Bronchial epithelial cell (primary cell): ENCODE data around the gene FCN3. TPM values are rescaled to one million over a fixed set of nuclear protein-coding genes. Genes with fewer than 3 reads are reported as not detected.

Source experiments
- DNase-seq: peaks from one replicate; pipeline ENCODE4 v3.0.0-alpha.2; 2010; ENCODE audit warnings: low read depth
- FAIRE-seq: peaks from 2 replicates; lab custom pipeline; 2011; peaks lifted over from hg19 to GRCh38; lab: Jason Lieb, UNC
- H3K27me3 ChIP-seq: 2 replicates; pipeline ENCODE4 v1.5.1; 2011; ENCODE audit warnings: low read length; ENCODE audit not compliant: control insufficient read depth, insufficient read depth
- H3K36me3 ChIP-seq: 2 replicates; pipeline ENCODE4 v1.5.1; 2011; ENCODE audit warnings: low read length; ENCODE audit not compliant: control insufficient read depth, insufficient read depth
- H3K4me3 ChIP-seq: 2 replicates; pipeline ENCODE4 v1.5.1; 2011; ENCODE audit warnings: mild to moderate bottlenecking, low read depth, low read length, control low read depth
- total RNA-seq: library from RNA; depleted of rRNA; stranded (reverse); fragments of >200 nt; gene quantifications from 2 replicates; pipeline ENCODE4 v1.2.1, GENCODE V29; 2014
- TF ChIP-seq, protein P1 (sequence below): IDR thresholded peaks from 2 replicates; pipeline ENCODE4 v1.5.1; 2011; ENCODE audit warnings: mild to moderate bottlenecking, moderate library complexity, low read length, control low read depth, inconsistent platforms; ENCODE audit not compliant: insufficient read depth, severe bottlenecking

Gene FCN3
- total RNA-seq, 1 donor from 2014 or later: 0.26 TPM

DNA sequence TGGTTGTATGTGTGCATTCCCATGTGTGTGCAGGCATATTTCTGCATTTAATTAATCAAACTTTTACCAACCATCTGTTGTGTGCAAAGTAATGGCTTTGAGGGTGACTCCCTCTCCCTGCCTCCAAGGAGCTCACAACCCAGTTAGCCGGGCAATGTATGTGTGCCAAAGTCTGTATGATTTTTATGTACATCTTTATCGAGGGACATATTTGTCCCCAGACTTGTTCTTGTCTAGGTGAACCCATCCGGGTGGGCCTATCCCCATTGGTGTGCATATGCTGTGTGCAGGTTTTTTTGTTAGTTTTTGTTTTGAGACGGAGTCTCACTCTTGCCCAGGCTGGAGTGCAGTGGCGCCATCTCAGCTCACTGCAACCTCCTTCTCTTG lies 31.0 kb downstream of the FCN3 start:
- no peak for FAIRE-seq
- Histone ChIP-seq H3K27me3 (no peaks in the 10 kb centered on the region), H3K4me3 (peak overlapping the region; percentile 69), H3K36me3 (peaks cover 17% of the 10 kb centered on the region)
- TF ChIP-seq, protein P1, sequence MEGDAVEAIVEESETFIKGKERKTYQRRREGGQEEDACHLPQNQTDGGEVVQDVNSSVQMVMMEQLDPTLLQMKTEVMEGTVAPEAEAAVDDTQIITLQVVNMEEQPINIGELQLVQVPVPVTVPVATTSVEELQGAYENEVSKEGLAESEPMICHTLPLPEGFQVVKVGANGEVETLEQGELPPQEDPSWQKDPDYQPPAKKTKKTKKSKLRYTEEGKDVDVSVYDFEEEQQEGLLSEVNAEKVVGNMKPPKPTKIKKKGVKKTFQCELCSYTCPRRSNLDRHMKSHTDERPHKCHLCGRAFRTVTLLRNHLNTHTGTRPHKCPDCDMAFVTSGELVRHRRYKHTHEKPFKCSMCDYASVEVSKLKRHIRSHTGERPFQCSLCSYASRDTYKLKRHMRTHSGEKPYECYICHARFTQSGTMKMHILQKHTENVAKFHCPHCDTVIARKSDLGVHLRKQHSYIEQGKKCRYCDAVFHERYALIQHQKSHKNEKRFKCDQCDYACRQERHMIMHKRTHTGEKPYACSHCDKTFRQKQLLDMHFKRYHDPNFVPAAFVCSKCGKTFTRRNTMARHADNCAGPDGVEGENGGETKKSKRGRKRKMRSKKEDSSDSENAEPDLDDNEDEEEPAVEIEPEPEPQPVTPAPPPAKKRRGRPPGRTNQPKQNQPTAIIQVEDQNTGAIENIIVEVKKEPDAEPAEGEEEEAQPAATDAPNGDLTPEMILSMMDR: no peak
- DNase-seq: no peak

DNA sequence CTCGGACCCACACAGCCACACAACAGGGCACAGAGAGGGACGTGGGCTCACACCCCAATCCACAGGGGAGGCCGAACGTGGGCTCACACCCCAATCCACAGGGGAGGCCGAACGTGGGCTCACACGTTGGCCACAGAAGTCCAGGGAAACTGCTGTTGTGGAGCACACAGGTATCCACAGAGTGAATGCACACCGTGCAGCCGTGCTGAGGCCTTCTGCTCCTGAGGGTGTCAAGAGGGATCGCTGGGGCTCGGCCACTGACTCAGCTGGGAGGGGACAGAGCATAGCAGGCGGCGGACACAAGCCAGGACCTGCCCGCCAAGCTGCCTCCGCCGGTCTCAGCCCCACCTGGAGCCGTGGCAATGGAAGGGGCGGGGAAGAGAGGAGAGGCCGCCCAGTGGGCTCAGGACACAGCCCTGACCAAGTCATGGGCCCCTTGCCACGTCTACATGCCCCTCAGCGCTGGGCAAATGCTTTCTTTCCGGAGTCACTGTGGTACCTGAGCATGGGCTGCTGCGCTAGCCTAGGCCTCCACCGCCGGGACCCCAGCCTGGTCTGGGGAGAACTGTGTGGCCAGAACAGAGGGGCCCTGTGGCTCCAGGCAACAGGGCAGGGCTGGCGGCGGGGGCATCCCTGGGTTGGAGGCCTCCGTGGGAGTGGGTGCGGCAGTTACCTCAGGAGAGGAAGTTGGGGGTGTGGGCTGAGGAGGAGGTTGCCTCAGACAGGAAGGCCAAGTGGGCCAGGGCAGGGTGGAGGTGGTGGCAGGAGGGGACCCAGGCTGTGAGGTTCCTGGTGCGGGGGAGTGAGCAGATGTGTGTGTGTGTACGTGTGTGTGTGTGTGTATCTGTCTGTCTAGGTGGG lies 31.6 kb downstream of the FCN3 start:
- FAIRE-seq (no peak), DNase-seq (peak; percentile 95)
- peak overlapping the region; percentile 69 for H3K4me3 ChIP-seq
- H3K27me3 ChIP-seq: no peaks in the 10 kb centered on the region
- H3K36me3 ChIP-seq: peaks cover 16% of the 10 kb centered on the region
- TF ChIP-seq, protein P1: no peak

DNA sequence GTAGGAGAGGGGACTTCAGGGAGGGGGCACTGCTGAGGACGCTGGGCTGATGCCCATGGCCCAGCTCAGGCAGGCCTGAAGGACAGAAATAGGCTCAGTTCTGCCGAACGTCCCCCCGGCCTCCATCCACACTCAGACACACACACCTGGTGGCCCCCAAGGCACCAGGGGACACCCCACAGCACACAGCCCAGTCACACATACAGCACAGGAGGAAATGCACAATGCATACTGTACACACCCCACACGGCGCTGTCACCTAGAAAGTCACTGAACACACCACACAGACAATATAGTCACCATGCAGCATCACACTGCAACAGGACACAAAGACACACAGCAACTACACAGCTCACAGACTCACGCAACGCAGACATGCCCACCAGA lies 32.2 kb downstream of the FCN3 start:
- DNase-seq: no peak
- peaks cover 13% of the 10 kb centered on the region for H3K36me3 ChIP-seq
- FAIRE-seq: no peak
- no peaks in the 10 kb centered on the region for H3K27me3 ChIP-seq
- TF ChIP-seq, protein P1: no peak
- H3K4me3 ChIP-seq: peak overlapping the region; percentile 69

DNA sequence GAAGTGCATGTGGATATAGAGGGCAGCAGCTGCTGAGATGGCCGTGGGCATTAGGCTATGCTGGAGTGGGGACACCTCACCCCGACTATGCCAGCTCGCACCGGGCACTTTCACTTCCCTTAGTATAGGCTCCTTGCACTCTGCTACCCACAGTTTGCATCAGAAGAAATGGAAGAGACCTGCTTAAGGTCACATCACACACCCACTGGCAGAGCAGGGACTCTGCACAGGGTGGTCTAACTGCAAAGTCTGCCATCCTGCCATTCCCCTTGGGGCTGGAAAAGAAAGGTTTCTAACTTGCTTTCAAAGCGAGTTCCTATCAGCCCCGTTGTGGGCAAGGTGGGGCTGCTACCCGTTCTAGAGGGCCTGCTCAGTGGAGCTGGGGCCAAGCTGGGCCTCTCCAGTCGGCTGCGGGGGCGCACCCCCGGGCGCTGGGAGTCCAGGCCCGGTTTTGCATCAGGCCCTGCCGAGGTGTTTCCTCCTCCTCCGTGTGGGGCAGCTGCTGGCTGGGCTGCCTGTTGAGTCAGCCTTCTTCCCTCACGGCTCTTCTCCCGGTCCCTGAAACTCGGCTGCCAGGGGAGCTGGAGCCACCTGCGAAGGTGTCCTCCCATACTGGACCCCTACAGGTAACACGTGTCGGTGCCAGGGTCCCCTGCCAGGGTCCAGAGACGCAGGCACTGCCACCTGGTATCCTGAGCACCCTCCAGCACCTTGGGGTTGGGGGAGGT lies 32.9 kb downstream of the FCN3 start, which contains the start of gene SYTL1:
Gene SYTL1, plus strand, starts transcription at position 498 of the 728 bp plus-strand sequence. CDS start 3,313 bp downstream, outside the sequence.
- FAIRE-seq: no peak
- peaks cover 15% of the 10 kb centered on the region for H3K36me3 ChIP-seq

DNA sequence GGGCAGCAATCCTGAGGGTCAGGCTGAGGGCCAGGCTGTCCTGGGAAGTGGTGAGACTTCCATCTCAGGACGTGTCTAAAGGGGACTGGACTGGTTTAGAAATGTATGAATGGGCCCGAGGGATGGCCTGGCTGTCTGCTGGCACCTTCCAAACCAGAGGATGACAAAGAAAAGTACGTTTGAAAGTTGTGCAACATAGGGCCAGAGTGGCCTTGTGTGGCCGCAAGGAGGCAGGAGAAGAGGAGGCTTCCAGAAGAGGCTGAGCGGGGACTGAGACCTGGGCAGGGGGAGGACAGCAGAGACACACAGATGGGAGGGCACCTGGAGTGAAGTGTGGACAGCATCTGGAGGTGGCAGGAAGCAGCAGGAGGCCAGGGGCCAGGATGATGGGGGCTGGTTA lies 35.4 kb downstream of the FCN3 start:
- no peak for FAIRE-seq

More for the DNA sequence above, 32.9 kb downstream of the FCN3 start, which contains the start of gene SYTL1:
- H3K27me3 ChIP-seq: no peaks in the 10 kb centered on the region
- TF ChIP-seq, protein P1: no peak
- peak within 1 kb of the TSS; percentile 69 for H3K4me3 ChIP-seq
- peak; percentile 75 for DNase-seq

More for the DNA sequence above, 35.4 kb downstream of the FCN3 start:
- TF ChIP-seq, protein P1: no peak
- no peak for DNase-seq
- H3K27me3 ChIP-seq: no peaks in the 10 kb centered on the region
- H3K36me3 ChIP-seq: peaks cover 18% of the 10 kb centered on the region
- no peak overlapping the region for H3K4me3 ChIP-seq
